ENCODE measurements around the gene FUBP3.

FUBP3 gene

GRCh38 chr9:130672933-130673615 is 93.7 kb downstream of the FUBP3 start:
- Histone ChIP-seq H3K27ac (no peak overlapping the region), H3K4me1 (ENCODE audit: control insufficient read depth in 1 of 2, insufficient read depth in 1 of 2, low read depth in 1 of 2, low read length in 1 of 2) (no peaks in the 10 kb centered on the region), H3K36me3 (no peaks in the 10 kb centered on the region), H3K4me3 (ENCODE audit: low read depth in 1 of 2, low read length in 1 of 2) (no peak overlapping the region), H3K27me3 (peaks cover 76% of the 10 kb centered on the region), H3K9me3 (no peaks in the 10 kb centered on the region)
- TF ChIP-seq, protein P1, sequence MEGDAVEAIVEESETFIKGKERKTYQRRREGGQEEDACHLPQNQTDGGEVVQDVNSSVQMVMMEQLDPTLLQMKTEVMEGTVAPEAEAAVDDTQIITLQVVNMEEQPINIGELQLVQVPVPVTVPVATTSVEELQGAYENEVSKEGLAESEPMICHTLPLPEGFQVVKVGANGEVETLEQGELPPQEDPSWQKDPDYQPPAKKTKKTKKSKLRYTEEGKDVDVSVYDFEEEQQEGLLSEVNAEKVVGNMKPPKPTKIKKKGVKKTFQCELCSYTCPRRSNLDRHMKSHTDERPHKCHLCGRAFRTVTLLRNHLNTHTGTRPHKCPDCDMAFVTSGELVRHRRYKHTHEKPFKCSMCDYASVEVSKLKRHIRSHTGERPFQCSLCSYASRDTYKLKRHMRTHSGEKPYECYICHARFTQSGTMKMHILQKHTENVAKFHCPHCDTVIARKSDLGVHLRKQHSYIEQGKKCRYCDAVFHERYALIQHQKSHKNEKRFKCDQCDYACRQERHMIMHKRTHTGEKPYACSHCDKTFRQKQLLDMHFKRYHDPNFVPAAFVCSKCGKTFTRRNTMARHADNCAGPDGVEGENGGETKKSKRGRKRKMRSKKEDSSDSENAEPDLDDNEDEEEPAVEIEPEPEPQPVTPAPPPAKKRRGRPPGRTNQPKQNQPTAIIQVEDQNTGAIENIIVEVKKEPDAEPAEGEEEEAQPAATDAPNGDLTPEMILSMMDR (IDR thresholded peaks at IDR 0.05): no peak

DNA sequence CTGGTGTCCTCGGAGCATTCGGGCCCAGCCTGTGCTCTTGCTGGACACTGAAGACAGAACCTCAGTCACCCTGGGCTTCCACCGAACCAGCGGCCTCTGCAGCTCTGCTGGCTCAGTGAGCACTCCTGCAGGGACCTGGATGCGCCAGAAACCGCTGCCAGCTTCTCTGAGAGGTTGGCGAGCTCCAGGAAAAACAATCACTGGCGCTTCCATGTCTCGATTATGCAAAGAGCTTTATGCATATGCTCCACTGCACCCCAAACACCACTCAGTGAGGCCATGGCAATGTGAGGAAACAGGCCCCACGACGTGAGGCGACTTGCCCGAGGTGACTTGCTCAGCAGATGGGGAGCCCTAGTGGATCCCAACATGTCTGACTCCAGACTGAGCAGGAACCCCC is 96.0 kb downstream of the FUBP3 start:
- Histone ChIP-seq H3K4me3 (ENCODE audit: low read depth in 1 of 2, low read length in 1 of 2) (no peak overlapping the region), H3K27me3 (peaks cover 76% of the 10 kb centered on the region)

GRCh38 chr9:130677252-130677651 is 97.9 kb downstream of the FUBP3 start:
- H3K4me3 ChIP-seq (ENCODE audit: low read depth in 1 of 2, low read length in 1 of 2): no peak overlapping the region
- no peaks in the 10 kb centered on the region for H3K9me3 ChIP-seq
- no peaks in the 10 kb centered on the region for H3K36me3 ChIP-seq
- H3K27me3 ChIP-seq: peaks cover 75% of the 10 kb centered on the region
- TF ChIP-seq, protein P1 (IDR thresholded peaks at IDR 0.05): no peak
- peaks cover 7 to 14% of the 10 kb centered on the region in 2 experiments for H3K4me1 ChIP-seq (ENCODE audit: control insufficient read depth in 1 of 2, insufficient read depth in 1 of 2, low read depth in 1 of 2, low read length in 1 of 2)
- no peak overlapping the region for H3K27ac ChIP-seq

More for the DNA sequence above, 96.0 kb downstream of the FUBP3 start:
- no peaks in the 10 kb centered on the region for H3K4me1 ChIP-seq (ENCODE audit: control insufficient read depth in 1 of 2, insufficient read depth in 1 of 2, low read depth in 1 of 2, low read length in 1 of 2)
- H3K36me3 ChIP-seq: no peaks in the 10 kb centered on the region
- TF ChIP-seq, protein P1 (IDR thresholded peaks at IDR 0.05): no peak
- no peaks in the 10 kb centered on the region for H3K9me3 ChIP-seq
- H3K27ac ChIP-seq: no peak overlapping the region

- TF ChIP-seq, protein P1 (IDR thresholded peaks at IDR 0.05): no peak
- Histone ChIP-seq H3K27ac (no peak overlapping the region), H3K4me1 (ENCODE audit: control insufficient read depth in 1 of 2, insufficient read depth in 1 of 2, low read depth in 1 of 2, low read length in 1 of 2) (peaks cover 10 to 17% of the 10 kb centered on the region in 2 experiments), H3K27me3 (peaks cover 88% of the 10 kb centered on the region), H3K9me3 (no peaks in the 10 kb centered on the region), H3K36me3 (no peaks in the 10 kb centered on the region), H3K4me3 (ENCODE audit: low read depth in 1 of 2, low read length in 1 of 2) (peak overlapping the region; percentile 49 to 60)
These were observed 101.7 kb downstream of the FUBP3 start for GRCh38 chr9:130680836-130681768.

DNA sequence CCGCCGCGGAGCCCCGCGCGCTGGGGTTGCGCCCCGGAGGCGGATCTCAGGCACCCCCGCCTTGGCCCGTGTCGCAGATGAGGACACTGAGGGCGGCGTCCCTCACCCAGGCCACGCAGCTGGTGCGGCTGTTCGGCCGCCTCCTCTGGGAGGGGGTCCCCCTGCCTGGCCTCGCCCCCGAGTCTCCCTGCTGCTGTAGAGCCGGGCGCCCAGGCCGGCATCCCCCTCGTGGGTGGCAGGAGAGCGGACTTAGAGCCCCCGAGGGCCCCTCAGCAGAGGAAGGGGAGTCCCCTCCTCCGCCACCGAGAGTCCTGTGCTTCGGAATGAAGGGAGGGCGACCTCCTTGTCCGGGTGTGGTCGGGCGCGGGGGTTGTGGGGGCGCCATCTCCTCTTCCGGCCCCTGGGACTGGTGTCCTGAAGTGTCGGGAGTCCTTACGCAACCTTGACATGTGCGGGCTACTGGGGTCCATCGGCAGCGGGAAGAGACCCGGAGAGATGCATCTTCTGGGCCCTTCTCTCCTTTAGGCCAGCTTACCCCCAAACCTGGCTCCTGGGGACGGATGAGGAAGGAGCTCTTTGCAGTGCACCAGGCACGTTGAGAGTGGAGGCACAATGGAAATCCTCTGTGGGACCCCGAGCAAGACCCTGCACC is 102.5 kb downstream of the FUBP3 start:
- H3K36me3 ChIP-seq: no peaks in the 10 kb centered on the region
- peaks cover 10 to 17% of the 10 kb centered on the region in 2 experiments for H3K4me1 ChIP-seq (ENCODE audit: control insufficient read depth in 1 of 2, insufficient read depth in 1 of 2, low read depth in 1 of 2, low read length in 1 of 2)
- peak overlapping the region; percentile 34 to 57 for H3K4me3 ChIP-seq (ENCODE audit: low read depth in 1 of 2, low read length in 1 of 2)
- TF ChIP-seq, protein P1 (IDR thresholded peaks at IDR 0.05): no peak
- H3K27me3 ChIP-seq: peaks cover 86% of the 10 kb centered on the region
- no peak overlapping the region for H3K27ac ChIP-seq
- no peaks in the 10 kb centered on the region for H3K9me3 ChIP-seq

Data from neutrophil (primary cell).